Dedifferentiated amniotic fluid mesenchymal stem cell (primary cell): ENCODE results near the gene ETV5.

Experiments used
- DNase-seq: peaks from one replicate; pipeline ENCODE4 v3.0.0-alpha.2; 2016; ENCODE audit errors: extremely low spot score

The ETV5 gene

GRCh38 chr3:186108941-186109865 lies at the start of gene ETV5:
TSS of gene ETV5 (minus strand) at chr3:186109089. CDS start at chr3:186105868, 3,221 bp downstream.
- DNase-seq = peak; percentile 99

GRCh38 chr3:186154641-186155040 lies 45.8 kb upstream of the ETV5 start:
- DNase-seq = no peak

GRCh38 chr3:186152889-186153292 lies 44.0 kb upstream of the ETV5 start:
- no peak for DNase-seq

GRCh38 chr3:186152361-186152798 lies 43.5 kb upstream of the ETV5 start:
- DNase-seq = no peak

GRCh38 chr3:186151077-186151971 lies 42.4 kb upstream of the ETV5 start:
- DNase-seq = no peak

GRCh38 chr3:186150041-186150830 lies 41.3 kb upstream of the ETV5 start:
- no peak for DNase-seq

GRCh38 chr3:186149319-186149960 lies 40.6 kb upstream of the ETV5 start:
- no peak for DNase-seq

- DNase-seq = no peak
These were observed 35.4 kb upstream of the ETV5 start for GRCh38 chr3:186144257-186144656.

GRCh38 chr3:186143250-186143649 lies 34.4 kb upstream of the ETV5 start:
- DNase-seq = no peak

GRCh38 chr3:186142393-186142932 lies 33.6 kb upstream of the ETV5 start:
- DNase-seq = no peak

GRCh38 chr3:186141790-186142189 lies 32.9 kb upstream of the ETV5 start:
- DNase-seq = no peak

- DNase-seq = no peak
These were observed 29.5 kb upstream of the ETV5 start for GRCh38 chr3:186138272-186138981.

GRCh38 chr3:186137051-186137685 lies 28.3 kb upstream of the ETV5 start:
- no peak for DNase-seq

- no peak for DNase-seq
These were observed 25.1 kb upstream of the ETV5 start for GRCh38 chr3:186133980-186134379.

- DNase-seq = no peak
These were observed 23.6 kb upstream of the ETV5 start for GRCh38 chr3:186132487-186132886.

- no peak for DNase-seq
These were observed 20.3 kb upstream of the ETV5 start for GRCh38 chr3:186129206-186129605.

- DNase-seq = no peak
These were observed 19.3 kb upstream of the ETV5 start for GRCh38 chr3:186128158-186128557.

GRCh38 chr3:186127463-186127862 lies 18.6 kb upstream of the ETV5 start:
- DNase-seq = no peak

GRCh38 chr3:186125118-186125517 lies 16.2 kb upstream of the ETV5 start:
- no peak for DNase-seq

GRCh38 chr3:186124592-186124991 lies 15.7 kb upstream of the ETV5 start:
- DNase-seq = no peak
